HCT116 (cell line): ENCODE data around the gene GSG1L. TPM values are rescaled to one million over a fixed set of nuclear protein-coding genes. Genes with fewer than 3 reads are reported as not detected.

Experiments
- ATAC-seq: fragments of 200-7000 bp; cut with Tn5 transposase; 2 replicates; pipeline ENCODE4 v1.9.1; 2020; ENCODE audit warnings: mild to moderate bottlenecking, moderate library complexity
- BruUV-seq: library from RNA; stranded (reverse); fragments of 400-500 nt; replicated peaks from 2 replicates; lab custom pipeline; 2021; lab: Mats Ljungman, UMichigan
- CTCF ChIA-PET: fragments of 300-600 bp; sonication (Branson Sonifier 250); formaldehyde crosslinking; loops from one replicate; lab custom pipeline; 2021; ENCODE audit warnings: antibody characterized with exemption; lab: Charles Lee
- POLR2A ChIA-PET: fragments of 300-600, 350-600 bp; sonication (Branson Sonifier 250); formaldehyde crosslinking; loops from one replicate; lab custom pipeline; 2021; ENCODE audit warnings: antibody characterized with exemption; lab: Charles Lee
- RAD21 ChIA-PET, 2 experiments: fragments of 300-600 bp; sonication (Branson Sonifier 250); formaldehyde crosslinking; loops; one replicate each; lab custom pipeline; 2023; ENCODE audit warnings: low total read pairs in 2 of 2; ENCODE audit not compliant: uncharacterized antibody in 2 of 2, unreplicated experiment in 2 of 2, low non-redundant PET in 1 of 2; lab: Charles Lee
- DNase-seq: peaks from one replicate; pipeline ENCODE4 v3.0.0-alpha.2; 2010; ENCODE audit warnings: low read depth, low spot score
- H2AFZ ChIP-seq: fragments of 200-600 bp; shearing (Covaris generic), sonication (generic); 2 replicates; pipeline ENCODE4 v1.6.1; 2017; ENCODE audit warnings: low read depth, mixed run types, mixed read lengths, antibody characterized with exemption, low read length; ENCODE audit not compliant: poor library complexity, severe bottlenecking
- H3K27ac ChIP-seq: 2 replicates; pipeline ENCODE4 v1.5.1; 2012; ENCODE audit warnings: low read depth, low read length
- H3K27me3 ChIP-seq: fragments of 200-600 bp; sonication (generic); 2 replicates; pipeline ENCODE4 v1.6.1; 2016; ENCODE audit warnings: mixed run types, low read length, mixed read lengths; ENCODE audit not compliant: insufficient read depth
- H3K36me3 ChIP-seq, 2 experiments: fragments of 200-500 bp in 1 of 2; fragments of 200-600 bp in 1 of 2; sonication (Bioruptor generic) in 1 of 2; sonication (generic) in 1 of 2; 2 replicates each; pipeline versions ENCODE4 v1.5.1 to v1.6.1; 2014 to 2016; ENCODE audit warnings: low read length in 2 of 2, inconsistent platforms in 1 of 2, mixed read lengths in 1 of 2, mixed run types in 1 of 2; ENCODE audit not compliant: insufficient read depth in 2 of 2, control insufficient read depth in 1 of 2
- H3K4me1 ChIP-seq, 2 experiments: fragments of 200-600 bp in 1 of 2; sonication (generic) in 1 of 2; 2 replicates each; pipeline versions ENCODE4 v1.5.1 to v1.6.1; 2012 to 2017; ENCODE audit warnings: low read length in 2 of 2, inconsistent platforms in 1 of 2, mild to moderate bottlenecking in 1 of 2, mixed read lengths in 1 of 2, mixed run types in 1 of 2, moderate library complexity in 1 of 2; ENCODE audit not compliant: insufficient read depth in 2 of 2, control insufficient read depth in 1 of 2
- H3K4me2 ChIP-seq: fragments of 200-600 bp; sonication (generic); 2 replicates; pipeline ENCODE4 v1.6.1; 2017; ENCODE audit warnings: mixed run types, low read length, mixed read lengths
- H3K4me3 ChIP-seq, 2 experiments: fragments of 200-600 bp in 1 of 2; sonication (generic) in 1 of 2; replicated peaks in 1 of 2; 2 replicates each; pipeline ENCODE4 v1.5.1; 2011 to 2016; ENCODE audit warnings: low read length in 2 of 2, control low read depth in 1 of 2, low read depth in 1 of 2, mild to moderate bottlenecking in 1 of 2, mixed read lengths in 1 of 2, mixed run types in 1 of 2
- H3K79me2 ChIP-seq: fragments of 200-600 bp; sonication (generic); 2 replicates; pipeline ENCODE4 v1.6.1; 2017; ENCODE audit warnings: mild to moderate bottlenecking, mixed run types, low read length, moderate library complexity, mixed read lengths; ENCODE audit not compliant: insufficient read depth
- H3K9ac ChIP-seq: fragments of 200-600 bp; sonication (generic); 2 replicates; pipeline ENCODE4 v1.6.1; 2016; ENCODE audit warnings: low read length, mixed read lengths
- H3K9me2 ChIP-seq: fragments of 200-600 bp; sonication (generic), shearing (Covaris generic); 2 replicates; pipeline ENCODE4 v1.6.1; 2017; ENCODE audit warnings: mixed run types, mild to moderate bottlenecking, moderate library complexity; ENCODE audit not compliant: insufficient read depth
- H3K9me3 ChIP-seq, 2 experiments: fragments of 200-500 bp in 1 of 2; fragments of 200-600 bp in 1 of 2; sonication (Bioruptor generic) in 1 of 2; sonication (generic) in 1 of 2; 2 replicates each; pipeline ENCODE4 v1.6.1; 2014 to 2017; ENCODE audit warnings: low read length in 2 of 2, mixed read lengths in 2 of 2, inconsistent platforms in 1 of 2, low read depth in 1 of 2, mild to moderate bottlenecking in 1 of 2, mixed run types in 1 of 2, moderate library complexity in 1 of 2; ENCODE audit not compliant: control insufficient read depth in 1 of 2, insufficient read depth in 1 of 2
- H4K20me1 ChIP-seq: fragments of 200-600 bp; sonication (generic), shearing (Covaris generic); 2 replicates; pipeline ENCODE4 v1.6.1; 2017; ENCODE audit warnings: mixed run types, mild to moderate bottlenecking, moderate library complexity; ENCODE audit not compliant: insufficient read depth
- CBX3 ChIP-seq: IDR thresholded peaks from 2 replicates; pipeline ENCODE4 v1.6.1; 2012; ENCODE audit warnings: low read depth
- EGR1 ChIP-seq: IDR thresholded peaks from 2 replicates; pipeline ENCODE4 v1.6.1; 2012; ENCODE audit warnings: low read depth
- POLR2AphosphoS5 ChIP-seq: IDR thresholded peaks from 2 replicates; pipeline ENCODE4 v1.6.1; 2011; ENCODE audit warnings: mild to moderate bottlenecking, low read depth, low read length, moderate library complexity
- YY1 ChIP-seq: IDR thresholded peaks from 2 replicates; pipeline ENCODE4 v1.6.1; 2011; ENCODE audit warnings: low read length, low read depth, moderate library complexity, mild to moderate bottlenecking; ENCODE audit not compliant: insufficient replicate concordance; ENCODE audit errors: extremely low read depth
- ZFX ChIP-seq: fragments of 450-650 bp; IDR thresholded peaks from 2 replicates; pipeline ENCODE4 v1.6.1; 2017
- ZNF274 ChIP-seq: fragments of 200-500 bp; sonication (Bioruptor generic); IDR thresholded peaks from 2 replicates; pipeline ENCODE4 v1.6.1; 2014; ENCODE audit warnings: mild to moderate bottlenecking, low read depth, low read length, inconsistent platforms
- intact Hi-C: fragments of 100-400 bp; cut with micrococcal nuclease; formaldehyde crosslinking; loops from 2 replicates; pipeline ENCODE4 v1.10.0; 2022
- total RNA-seq: library from RNA; stranded (reverse); gene quantifications from one replicate; pipeline ENCODE4 v1.2.1, GENCODE V29; 2021; ENCODE audit not compliant: unreplicated experiment
- TF ChIP-seq, protein P1 (sequence below): IDR thresholded peaks from 2 replicates; pipeline ENCODE4 v1.6.1; 2012; ENCODE audit warnings: low read depth
- TF ChIP-seq, protein P2 (sequence below): IDR thresholded peaks from 2 replicates; pipeline ENCODE4 v1.6.1; 2011; ENCODE audit warnings: mild to moderate bottlenecking, low read length, moderate library complexity; ENCODE audit not compliant: insufficient replicate concordance; ENCODE audit errors: extremely low read depth

Gene GSG1L
- total RNA-seq, 1 experiment from 2014 or later = not detected

DNA sequence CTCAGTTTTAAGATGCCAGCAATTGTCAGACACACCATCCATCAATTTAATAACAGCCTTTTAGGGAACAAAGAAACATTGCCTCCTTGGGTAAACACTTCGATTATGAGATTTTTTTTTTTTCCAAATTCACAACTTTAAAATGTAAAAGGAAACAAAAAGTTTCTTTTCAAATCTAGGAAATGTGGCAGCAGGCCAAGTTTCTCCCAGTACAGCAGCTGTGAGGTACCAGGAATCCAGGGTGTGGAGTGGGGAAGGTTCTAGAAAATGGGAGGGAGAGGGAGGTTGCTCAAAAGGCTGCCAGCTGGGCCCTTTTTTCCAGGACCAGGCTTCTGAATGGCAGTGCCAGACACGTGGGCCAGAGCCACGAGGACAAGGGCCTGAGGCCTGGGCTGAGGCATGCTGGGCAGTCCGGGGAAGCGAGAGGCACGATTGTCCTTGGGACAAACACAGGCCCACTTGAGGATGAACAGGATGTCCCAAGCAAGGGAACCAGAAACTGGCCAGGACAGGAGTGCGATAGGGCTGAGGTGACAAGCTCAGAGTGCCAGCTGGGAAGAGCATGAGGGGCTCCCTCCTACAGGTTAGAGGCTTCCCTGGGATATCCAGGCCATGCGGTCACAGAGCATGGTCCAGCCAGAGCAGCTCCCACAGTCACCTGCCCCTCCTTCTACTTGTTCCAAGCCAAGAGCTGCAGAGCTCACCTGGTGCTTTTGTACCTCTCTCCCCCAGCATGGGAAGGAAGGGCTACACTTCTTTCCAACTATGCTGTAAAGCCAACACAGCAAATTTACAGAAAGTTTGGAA, 298.4 kb downstream of the GSG1L start:
- TF ChIP-seq, protein P1, sequence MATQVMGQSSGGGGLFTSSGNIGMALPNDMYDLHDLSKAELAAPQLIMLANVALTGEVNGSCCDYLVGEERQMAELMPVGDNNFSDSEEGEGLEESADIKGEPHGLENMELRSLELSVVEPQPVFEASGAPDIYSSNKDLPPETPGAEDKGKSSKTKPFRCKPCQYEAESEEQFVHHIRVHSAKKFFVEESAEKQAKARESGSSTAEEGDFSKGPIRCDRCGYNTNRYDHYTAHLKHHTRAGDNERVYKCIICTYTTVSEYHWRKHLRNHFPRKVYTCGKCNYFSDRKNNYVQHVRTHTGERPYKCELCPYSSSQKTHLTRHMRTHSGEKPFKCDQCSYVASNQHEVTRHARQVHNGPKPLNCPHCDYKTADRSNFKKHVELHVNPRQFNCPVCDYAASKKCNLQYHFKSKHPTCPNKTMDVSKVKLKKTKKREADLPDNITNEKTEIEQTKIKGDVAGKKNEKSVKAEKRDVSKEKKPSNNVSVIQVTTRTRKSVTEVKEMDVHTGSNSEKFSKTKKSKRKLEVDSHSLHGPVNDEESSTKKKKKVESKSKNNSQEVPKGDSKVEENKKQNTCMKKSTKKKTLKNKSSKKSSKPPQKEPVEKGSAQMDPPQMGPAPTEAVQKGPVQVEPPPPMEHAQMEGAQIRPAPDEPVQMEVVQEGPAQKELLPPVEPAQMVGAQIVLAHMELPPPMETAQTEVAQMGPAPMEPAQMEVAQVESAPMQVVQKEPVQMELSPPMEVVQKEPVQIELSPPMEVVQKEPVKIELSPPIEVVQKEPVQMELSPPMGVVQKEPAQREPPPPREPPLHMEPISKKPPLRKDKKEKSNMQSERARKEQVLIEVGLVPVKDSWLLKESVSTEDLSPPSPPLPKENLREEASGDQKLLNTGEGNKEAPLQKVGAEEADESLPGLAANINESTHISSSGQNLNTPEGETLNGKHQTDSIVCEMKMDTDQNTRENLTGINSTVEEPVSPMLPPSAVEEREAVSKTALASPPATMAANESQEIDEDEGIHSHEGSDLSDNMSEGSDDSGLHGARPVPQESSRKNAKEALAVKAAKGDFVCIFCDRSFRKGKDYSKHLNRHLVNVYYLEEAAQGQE = no peak
- TF ChIP-seq CBX3 (no peak), POLR2AphosphoS5 (no peak), ZNF274 (no peak), EGR1 (no peak), YY1 (no peak), ZFX (no peak)
- TF ChIP-seq, protein P2, sequence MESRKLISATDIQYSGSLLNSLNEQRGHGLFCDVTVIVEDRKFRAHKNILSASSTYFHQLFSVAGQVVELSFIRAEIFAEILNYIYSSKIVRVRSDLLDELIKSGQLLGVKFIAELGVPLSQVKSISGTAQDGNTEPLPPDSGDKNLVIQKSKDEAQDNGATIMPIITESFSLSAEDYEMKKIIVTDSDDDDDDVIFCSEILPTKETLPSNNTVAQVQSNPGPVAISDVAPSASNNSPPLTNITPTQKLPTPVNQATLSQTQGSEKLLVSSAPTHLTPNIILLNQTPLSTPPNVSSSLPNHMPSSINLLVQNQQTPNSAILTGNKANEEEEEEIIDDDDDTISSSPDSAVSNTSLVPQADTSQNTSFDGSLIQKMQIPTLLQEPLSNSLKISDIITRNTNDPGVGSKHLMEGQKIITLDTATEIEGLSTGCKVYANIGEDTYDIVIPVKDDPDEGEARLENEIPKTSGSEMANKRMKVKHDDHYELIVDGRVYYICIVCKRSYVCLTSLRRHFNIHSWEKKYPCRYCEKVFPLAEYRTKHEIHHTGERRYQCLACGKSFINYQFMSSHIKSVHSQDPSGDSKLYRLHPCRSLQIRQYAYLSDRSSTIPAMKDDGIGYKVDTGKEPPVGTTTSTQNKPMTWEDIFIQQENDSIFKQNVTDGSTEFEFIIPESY = no peak

More for the DNA sequence above, 298.4 kb downstream of the GSG1L start:
- no peaks in the 10 kb centered on the region for H3K9me2 ChIP-seq
- RAD21 ChIA-PET = interaction anchor here in 1 of 2 experiments (0.6 kb wide), 1 partner anchor 103 kb away, joined by 6 read pairs; no protein-coding TSS in a partner anchor
- no peak overlapping the region for H2AFZ ChIP-seq
- no peak overlapping the region for H3K9ac ChIP-seq
- no peak for ATAC-seq
- H3K4me2 ChIP-seq = no peak overlapping the region
- H3K79me2 ChIP-seq = no peaks in the 10 kb centered on the region
- H3K4me1 ChIP-seq = peaks cover 20 to 34% of the 10 kb centered on the region in 2 experiments
- BruUV-seq = no TSS peak
- H3K36me3 ChIP-seq = no peaks in the 10 kb centered on the region
- no peak overlapping the region for H3K4me3 ChIP-seq
- H3K27ac ChIP-seq = no peak overlapping the region
- no peaks in the 10 kb centered on the region for H4K20me1 ChIP-seq
- POLR2A ChIA-PET = no interaction called here
- intact Hi-C loops = no loop called here
- no peak for DNase-seq
- CTCF ChIA-PET = no interaction called here
- no peaks in the 10 kb centered on the region for H3K27me3 ChIP-seq
- H3K9me3 ChIP-seq = no peaks in the 10 kb centered on the region
